GM18870 (cell line): ENCODE results near the gene LSM2.
"Not testable (repeated sequence)": the region's sequence is repeated elsewhere in the genome, so short reads cannot be mapped to it uniquely, and the experiment has no call there.

Experiments
- ATAC-seq: cut with Tn5 transposase; IDR thresholded peaks from one replicate; pipeline ENCODE4 v1.9.1; 2021; ENCODE audit warnings: moderate library complexity; ENCODE audit not compliant: unreplicated experiment

LSM2 gene

GRCh38 chr6:31806470-31807272 lies at the start of gene LSM2:
Gene LSM2 (minus strand): TSS chr6:31806966. CDS start chr6:31806757, 209 bp downstream.
- ATAC-seq: peak; percentile 66

GRCh38 chr6:31851980-31852718 lies 45.4 kb upstream of the LSM2 start:
- not testable (repeated sequence) for ATAC-seq

- ATAC-seq: no peak
Observed at GRCh38 chr6:31851485-31851832, 44.7 kb upstream of the LSM2 start.

- ATAC-seq: no peak
Observed at GRCh38 chr6:31850765-31851484, 44.2 kb upstream of the LSM2 start.

- ATAC-seq: no peak
Observed at GRCh38 chr6:31847276-31847978, 40.7 kb upstream of the LSM2 start.

GRCh38 chr6:31844507-31844906 lies 37.7 kb upstream of the LSM2 start:
- ATAC-seq: no peak

GRCh38 chr6:31842053-31842452 lies 35.3 kb upstream of the LSM2 start:
- ATAC-seq: no peak

- not testable (repeated sequence) for ATAC-seq
Observed at GRCh38 chr6:31839779-31840126, 33.0 kb upstream of the LSM2 start.

GRCh38 chr6:31838968-31839367 lies 32.2 kb upstream of the LSM2 start:
- ATAC-seq: no peak

- not testable (repeated sequence) for ATAC-seq
Observed at GRCh38 chr6:31838114-31838553, 31.4 kb upstream of the LSM2 start.

GRCh38 chr6:31837369-31838113 lies 30.8 kb upstream of the LSM2 start:
- ATAC-seq: no peak

GRCh38 chr6:31836474-31837368 lies 30.0 kb upstream of the LSM2 start:
- ATAC-seq: no peak

GRCh38 chr6:31836047-31836473 lies 29.3 kb upstream of the LSM2 start:
- no peak for ATAC-seq

- no peak for ATAC-seq
Observed at GRCh38 chr6:31834367-31835250, 27.8 kb upstream of the LSM2 start.

GRCh38 chr6:31831350-31832215 lies 24.8 kb upstream of the LSM2 start:
- no peak for ATAC-seq

- no peak for ATAC-seq
Observed at GRCh38 chr6:31830886-31831335, 24.1 kb upstream of the LSM2 start.

- ATAC-seq: no peak
Observed at GRCh38 chr6:31829633-31830283, 23.0 kb upstream of the LSM2 start.
